NK-92 treated with Interleukin-12 subunit alpha and Interleukin-12 subunit beta, amount 100 ng/mL, for 24 hours (cell line): ENCODE data around the gene FAP.

Experiments
- DNase-seq: peaks from one replicate; lab custom pipeline; 2025; lab: John Stamatoyannopoulos, UW

The FAP gene

GRCh38 chr2:162185541-162186232, 57.6 kb downstream of the FAP start:
- DNase-seq: no peak

DNA sequence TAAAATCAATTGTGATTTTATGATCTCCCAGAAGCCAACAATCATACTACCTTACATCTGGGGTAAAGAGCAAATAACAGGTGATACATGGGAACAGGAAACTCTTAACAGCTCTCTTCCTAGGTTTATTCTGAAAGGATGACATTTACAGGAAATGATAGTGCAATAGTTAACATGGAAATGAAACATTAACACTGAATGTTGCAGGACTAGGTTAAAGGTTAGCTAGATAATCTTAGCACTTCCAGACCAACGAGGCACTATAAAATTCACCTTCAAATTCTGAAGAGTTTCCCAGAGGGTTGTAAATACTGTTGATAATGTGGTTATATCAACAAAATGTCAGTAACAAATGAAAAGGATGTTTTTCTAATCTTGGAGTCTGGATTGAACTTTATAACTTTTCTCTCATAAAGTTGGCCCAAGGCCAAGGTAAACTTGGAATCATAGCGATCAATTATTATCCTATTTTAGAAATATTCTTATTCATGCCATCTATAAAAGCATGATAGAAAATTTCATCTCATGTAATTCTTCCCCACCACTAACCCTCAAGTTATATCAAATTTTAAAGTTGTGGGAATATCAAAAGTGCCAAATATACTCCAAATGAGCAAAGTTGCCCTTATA, 58.3 kb downstream of the FAP start:
- DNase-seq: no peak

DNA sequence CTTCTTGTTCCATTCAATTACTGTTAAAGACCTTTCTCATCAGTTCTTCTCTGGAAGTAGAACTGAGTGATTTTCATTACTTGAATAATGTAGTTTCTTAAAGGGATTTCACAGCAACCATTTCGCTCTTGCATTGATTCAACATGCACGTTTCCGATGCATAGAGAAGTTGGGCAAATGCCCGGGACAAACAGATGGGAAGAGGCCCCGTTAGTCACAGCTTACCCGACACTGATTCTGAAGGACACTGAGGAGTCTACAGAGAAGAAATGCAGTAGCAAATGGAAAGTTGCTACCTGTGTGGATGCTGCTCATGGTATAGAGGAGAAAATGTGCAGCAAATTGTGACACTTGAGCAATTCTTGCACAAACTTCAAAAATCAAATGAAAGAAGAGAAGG, 58.9 kb downstream of the FAP start:
- no peak for DNase-seq

- no peak for DNase-seq
These were observed 60.9 kb downstream of the FAP start for GRCh38 chr2:162182395-162182794.

DNA sequence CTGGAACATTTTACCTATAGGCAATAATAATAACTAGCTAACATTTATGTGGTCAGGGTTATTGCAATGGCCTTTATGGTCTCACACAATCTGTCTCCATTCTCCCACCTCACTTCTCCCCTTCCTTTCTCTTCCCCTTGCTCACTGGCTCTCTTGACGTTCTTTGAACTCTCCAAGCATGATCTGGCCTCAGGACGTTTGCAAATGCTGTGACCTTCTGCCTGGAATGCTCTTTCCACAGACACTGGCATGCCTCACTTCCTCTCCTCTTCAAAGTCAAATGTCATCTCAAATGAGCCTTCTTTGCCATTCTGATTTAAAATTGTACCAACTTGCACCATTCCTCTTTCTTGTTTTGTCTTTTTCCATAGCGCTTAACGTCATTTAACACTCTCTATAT, 65.9 kb downstream of the FAP start:
- DNase-seq: no peak

GRCh38 chr2:162175714-162176113, 67.5 kb downstream of the FAP start:
- no peak for DNase-seq

DNA sequence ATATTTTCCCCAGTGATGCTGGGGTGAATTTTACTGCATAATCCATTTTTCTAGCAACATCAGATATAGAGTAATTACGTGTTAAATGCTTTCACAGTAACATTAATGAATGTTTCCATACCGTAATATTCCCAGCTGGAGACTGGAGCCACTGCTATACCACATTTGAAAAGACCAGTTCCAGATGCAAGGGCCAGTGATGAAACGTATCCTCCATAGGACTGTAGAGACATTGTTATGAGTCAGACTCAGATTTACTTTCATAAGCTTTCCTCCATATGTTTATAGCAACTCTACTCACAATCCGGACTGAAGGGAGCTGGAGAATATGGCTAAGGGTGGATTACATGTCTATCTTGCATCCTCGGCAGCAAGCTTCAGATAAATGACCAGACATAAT, 68.5 kb downstream of the FAP start:
- no peak for DNase-seq

- no peak for DNase-seq
These were observed 70.4 kb downstream of the FAP start for GRCh38 chr2:162172802-162173370.

- no peak for DNase-seq
These were observed 76.5 kb downstream of the FAP start for GRCh38 chr2:162166745-162167144.

DNA sequence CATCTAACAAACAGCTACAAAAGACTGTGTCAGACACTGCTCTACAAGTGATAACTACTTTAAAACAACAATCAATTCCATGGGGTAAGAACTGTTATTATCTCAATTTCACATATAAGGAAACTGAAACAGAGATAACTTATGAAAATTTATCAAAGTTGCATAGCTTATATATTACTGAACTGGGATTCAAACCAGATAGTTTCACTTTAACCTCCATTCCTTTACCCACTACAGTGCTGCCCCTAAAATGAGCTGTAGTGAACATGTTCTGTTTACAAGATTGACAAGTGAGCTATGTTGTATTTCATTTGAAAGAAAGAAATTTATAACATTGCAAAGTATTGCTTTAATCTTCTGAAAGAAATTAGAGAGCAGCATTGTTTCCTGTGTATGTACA, 77.1 kb downstream of the FAP start:
- no peak for DNase-seq

- no peak for DNase-seq
These were observed 78.4 kb downstream of the FAP start for GRCh38 chr2:162164802-162165201.

- no peak for DNase-seq
These were observed 83.8 kb downstream of the FAP start for GRCh38 chr2:162159446-162159845.

GRCh38 chr2:162156149-162156548, 87.1 kb downstream of the FAP start:
- no peak for DNase-seq

GRCh38 chr2:162155093-162155492, 88.2 kb downstream of the FAP start:
- DNase-seq: no peak

GRCh38 chr2:162153608-162154224, 89.5 kb downstream of the FAP start:
- peak; percentile 24 for DNase-seq

DNA sequence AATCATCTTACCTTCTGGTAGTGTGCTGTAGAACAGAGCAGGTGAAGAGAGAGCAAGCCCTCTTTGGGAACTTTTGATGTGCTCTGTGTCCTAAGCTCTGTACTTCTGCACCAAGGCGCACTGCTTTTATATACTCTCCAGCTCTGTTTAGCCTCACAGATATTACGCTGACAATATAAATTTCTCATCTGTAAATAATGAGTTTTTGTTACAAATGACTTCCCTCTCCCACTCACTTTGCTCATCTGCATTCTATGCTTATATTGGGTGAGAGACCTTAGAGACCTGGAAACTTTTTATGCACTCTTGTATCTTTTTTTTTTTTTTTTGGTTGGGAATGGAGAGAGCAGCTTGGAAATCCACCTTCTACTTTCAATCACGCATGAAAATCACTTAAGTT, 91.1 kb downstream of the FAP start, which contains the start of gene GCG:
GCG (minus strand) TSS at position 101 of the 400 bp plus-strand sequence. CDS start 3,069 bp downstream, outside the sequence.
- no peak for DNase-seq

- DNase-seq: no peak
These were observed 93.3 kb downstream of the FAP start for GRCh38 chr2:162149940-162150339.

- no peak for DNase-seq
These were observed 93.8 kb downstream of the FAP start for GRCh38 chr2:162149466-162149865.

GRCh38 chr2:162148956-162149355, 94.3 kb downstream of the FAP start:
- no peak for DNase-seq

- no peak for DNase-seq
These were observed 99.3 kb downstream of the FAP start for GRCh38 chr2:162143969-162144368.

DNA sequence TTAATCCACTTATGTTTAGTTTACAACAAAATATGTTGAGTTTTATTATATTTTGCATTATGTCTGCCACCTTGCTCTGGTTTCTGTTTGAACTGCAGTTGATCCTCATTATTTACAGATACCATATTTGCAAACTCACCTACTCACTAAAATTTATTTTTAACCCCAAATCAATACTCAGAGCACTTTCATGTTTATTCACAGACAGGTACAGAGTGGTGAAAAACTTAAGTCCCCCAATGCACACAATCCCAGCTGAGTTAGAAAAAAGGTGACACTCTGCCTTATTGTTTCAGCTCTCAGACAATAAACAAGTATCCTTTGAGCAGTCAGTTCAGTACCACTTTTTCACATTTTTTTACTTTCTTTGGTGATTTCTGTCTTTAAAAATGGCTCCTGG, 104.9 kb downstream of the FAP start:
- DNase-seq: no peak

GRCh38 chr2:162127422-162127821, 115.8 kb downstream of the FAP start:
- no peak for DNase-seq

DNA sequence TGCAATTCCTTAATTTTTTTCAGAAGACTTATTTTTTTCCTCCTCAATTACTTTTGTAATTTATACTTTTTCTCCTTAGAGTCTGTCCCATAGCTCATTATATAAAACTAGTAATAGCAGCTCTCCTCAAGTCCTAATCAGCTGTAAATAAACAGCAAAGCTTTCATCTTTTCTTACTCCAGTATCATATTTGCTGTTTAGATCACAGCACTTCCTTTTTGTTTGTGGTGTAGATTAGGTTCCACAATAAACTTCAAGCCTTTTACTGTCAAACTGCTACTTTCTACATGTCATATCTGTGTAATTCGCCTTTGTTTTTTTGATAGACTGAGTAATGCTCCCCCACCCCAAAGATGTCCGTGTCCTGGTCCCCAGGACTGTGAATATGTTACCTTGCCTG, 116.7 kb downstream of the FAP start:
- DNase-seq: no peak
